Lung (tissue), 12 donors: ENCODE data around the gene GET3. TPM values are rescaled to one million over a fixed set of nuclear protein-coding genes. Genes with fewer than 3 reads are reported as not detected.

Experiments used
- ATAC-seq: fragments of 200-7000 bp; cut with Tn5 transposase; one replicate; pipeline ENCODE4 v1.9.1; 2020; ENCODE audit warnings: moderate number of reproducible peaks; ENCODE audit not compliant: insufficient read depth, low FRiP score
- DNase-seq, 3 donors: peaks; one replicate each; pipeline ENCODE4 v3.0.0-alpha.2; 2013 to 2017
- H3K27ac ChIP-seq, 2 donors: one replicate each; pipeline ENCODE4 v1.5.1; 2013; ENCODE audit warnings: mild to moderate bottlenecking in 2 of 2, moderate library complexity in 2 of 2, control low read depth in 1 of 2, inconsistent platforms in 1 of 2, low read depth in 1 of 2, low read length in 1 of 2
- H3K27me3 ChIP-seq, 3 donors: one replicate each; pipeline ENCODE4 v1.5.1; 2013; ENCODE audit warnings: low read length in 2 of 3; ENCODE audit not compliant: control insufficient read depth in 3 of 3, insufficient read depth in 3 of 3
- H3K36me3 ChIP-seq, 4 donors: one replicate each; pipeline ENCODE4 v1.5.1; 2013; ENCODE audit warnings: low read length in 4 of 4, mild to moderate bottlenecking in 1 of 4, moderate library complexity in 1 of 4; ENCODE audit not compliant: control insufficient read depth in 4 of 4, insufficient read depth in 4 of 4
- H3K4me1 ChIP-seq, 5 donors: one replicate each; pipeline ENCODE4 v1.5.1; 2013; ENCODE audit warnings: low read length in 5 of 5, mild to moderate bottlenecking in 2 of 5, moderate library complexity in 1 of 5; ENCODE audit not compliant: control insufficient read depth in 5 of 5, insufficient read depth in 5 of 5
- H3K4me3 ChIP-seq: one replicate; pipeline ENCODE4 v1.5.1; 2013; ENCODE audit warnings: mild to moderate bottlenecking, control low read depth, moderate library complexity
- H3K9ac ChIP-seq, 2 donors: one replicate each; pipeline ENCODE4 v1.5.1; 2013; ENCODE audit warnings: low read length in 2 of 2, control low read depth in 1 of 2; ENCODE audit not compliant: insufficient read depth in 1 of 2
- H3K9me3 ChIP-seq, 4 donors: one replicate each; pipeline ENCODE4 v1.5.1; 2013; ENCODE audit warnings: low read length in 3 of 4, mild to moderate bottlenecking in 1 of 4, moderate library complexity in 1 of 4; ENCODE audit not compliant: control insufficient read depth in 4 of 4, insufficient read depth in 3 of 4
- CTCF ChIP-seq: IDR thresholded peaks from 2 replicates; pipeline ENCODE4 v1.5.1; 2012; ENCODE audit warnings: mild to moderate bottlenecking; ENCODE audit errors: control extremely low read depth, extremely low read depth
- WGBS, 2 donors: extraction: QIAGEN DNeasy Blood & Tissue Kit; methylation state at CpG; one replicate each; pipeline ENCODE4 v1.1.7; 2013; 5-methylcytosine and 5-hydroxymethylcytosine counted together
- polyA plus RNA-seq, 2 donors: library from polyadenylated mRNA; stranded (reverse); fragments of 200-250 nt; gene quantifications; one replicate each; pipeline ENCODE4 v1.2.1, GENCODE V29; 2013
- total RNA-seq, 2 donors: library from RNA; depleted of rRNA in 1 of 2; stranded (reverse); fragments of >200 nt in 1 of 2; gene quantifications; one replicate each; pipeline ENCODE4 v1.2.1, GENCODE V29; 2014 to 2021
- donor health status: control.
- donor health status: control.
- donor health status: Bipolar disorder and iron deficiency.
- donor health status: healthy.
- donor health status: DM: yes; HTN: yes; CAD: no.

Gene GET3
- total and polyA plus RNA-seq, 4 donors = 33.4 to 112 (median 76.9) TPM

- DNase-seq (peak in 2 of 3 donors; percentile 21 to 39), ATAC-seq (no peak)
- H3K27me3 ChIP-seq = no peaks in the 10 kb centered on the region
- H3K9me3 ChIP-seq = no peaks in the 10 kb centered on the region
- H3K4me3 ChIP-seq = no peak overlapping the region
- peak overlapping the region in 1 of 2 donors; percentile 61 for H3K9ac ChIP-seq
- peak overlapping the region; percentile 86 to 87 for H3K27ac ChIP-seq
- 52 to 63% methylated on average over 10 of the region's 10 CpGs for WGBS, 2 donors
- H3K4me1 ChIP-seq = peaks cover 0 to 79% (median 38%) of the 10 kb centered on the region in 5 donors
- no peak for TF ChIP-seq CTCF
- no peaks in the 10 kb centered on the region for H3K36me3 ChIP-seq
Measured at GRCh38 chr19:12784394-12784870, 47.1 kb downstream of the GET3 start.

GRCh38 chr19:12784871-12785430 lies 47.7 kb downstream of the GET3 start:
- ATAC-seq = no peak
- Histone ChIP-seq H3K9ac (peak overlapping the region in 1 of 2 donors; percentile 30), H3K4me3 (no peak overlapping the region), H3K27ac (peak overlapping the region; percentile 86 to 87), H3K4me1 (peaks cover 0 to 75% (median 36%) of the 10 kb centered on the region in 5 donors), H3K9me3 (no peaks in the 10 kb centered on the region), H3K27me3 (no peaks in the 10 kb centered on the region), H3K36me3 (no peaks in the 10 kb centered on the region)
- TF ChIP-seq CTCF = no peak
- peak; percentile 53 to 88 (median 67) for DNase-seq
- 43 to 46% methylated on average over 5 of the region's 5 CpGs for WGBS, 2 donors

- H3K9ac ChIP-seq = peak overlapping the region in 1 of 2 donors; percentile 30
- DNase-seq (peak in 2 of 3 donors; percentile 13 to 38), ATAC-seq (no peak)
- TF ChIP-seq CTCF = no peak
- H3K9me3 ChIP-seq = no peaks in the 10 kb centered on the region
- H3K27ac ChIP-seq = peak overlapping the region; percentile 34 to 87
- peaks cover 0 to 79% (median 38%) of the 10 kb centered on the region in 5 donors for H3K4me1 ChIP-seq
- no peak overlapping the region for H3K4me3 ChIP-seq
- H3K27me3 ChIP-seq = no peaks in the 10 kb centered on the region
- no peaks in the 10 kb centered on the region for H3K36me3 ChIP-seq
- WGBS, 2 donors = 47 to 48% methylated on average over 4 of the region's 4 CpGs
Measured at GRCh38 chr19:12785431-12786031, 48.2 kb downstream of the GET3 start.
